Ramos (cell line): ENCODE data around the gene IL1RAPL2.
"Not testable (repeated sequence)": the region's sequence is repeated elsewhere in the genome, so short reads cannot be mapped to it uniquely, and the experiment has no call there.

Experiments used
- in situ Hi-C: fragments of 300-500 bp; cut with MboI; formaldehyde crosslinking; loops from one replicate; pipeline ENCODE4 v1.14.3; 2022; ENCODE audit warnings: low sequenced_read_pairs; ENCODE audit not compliant: unreplicated experiment

IL1RAPL2 gene

GRCh38 chrX:105228602-105229001 lies 662.6 kb downstream of the IL1RAPL2 start:
- in situ Hi-C loops: no loop called here

DNA sequence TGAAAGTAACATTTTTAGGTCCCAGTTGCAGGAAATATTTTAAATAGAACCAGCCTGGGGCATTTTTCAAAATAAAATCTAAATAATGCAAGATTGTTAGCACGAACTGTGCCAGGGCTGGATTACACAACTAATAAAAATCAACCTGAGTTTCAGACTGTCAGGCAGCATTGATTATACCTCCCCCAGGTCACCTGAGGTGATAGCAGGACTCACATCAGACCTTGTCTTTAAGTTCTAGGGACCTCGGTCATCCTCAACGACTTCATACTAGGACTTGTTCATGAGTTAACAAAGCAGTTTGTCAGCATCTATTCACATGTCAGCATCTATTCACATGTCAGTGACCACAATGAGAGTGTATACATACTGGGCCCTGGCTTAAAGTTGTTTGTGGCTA lies 663.1 kb downstream of the IL1RAPL2 start:
- in situ Hi-C loops: no loop called here

DNA sequence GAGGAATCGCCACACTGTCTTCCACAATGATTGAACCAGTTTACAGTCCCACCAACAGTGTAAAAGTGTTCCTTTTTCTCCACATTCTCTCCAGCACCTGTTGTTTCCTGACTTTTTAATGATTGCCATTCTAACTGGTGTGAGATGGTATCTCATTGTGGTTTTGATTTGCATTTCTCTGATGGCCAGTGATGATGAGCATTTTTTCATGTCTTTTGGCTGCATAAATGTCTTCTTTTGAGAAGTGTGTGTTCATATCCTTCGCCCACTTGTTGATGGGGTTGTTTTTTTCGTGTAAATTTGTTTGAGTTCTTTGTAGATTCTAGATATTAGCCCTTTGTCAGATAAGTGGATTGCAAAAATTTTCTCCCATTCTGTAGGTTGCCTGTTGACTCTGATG lies 671.4 kb downstream of the IL1RAPL2 start:
- in situ Hi-C loops: not testable (repeated sequence)

- in situ Hi-C loops: no loop called here
Measured at GRCh38 chrX:105241056-105241455, 675.1 kb downstream of the IL1RAPL2 start.

DNA sequence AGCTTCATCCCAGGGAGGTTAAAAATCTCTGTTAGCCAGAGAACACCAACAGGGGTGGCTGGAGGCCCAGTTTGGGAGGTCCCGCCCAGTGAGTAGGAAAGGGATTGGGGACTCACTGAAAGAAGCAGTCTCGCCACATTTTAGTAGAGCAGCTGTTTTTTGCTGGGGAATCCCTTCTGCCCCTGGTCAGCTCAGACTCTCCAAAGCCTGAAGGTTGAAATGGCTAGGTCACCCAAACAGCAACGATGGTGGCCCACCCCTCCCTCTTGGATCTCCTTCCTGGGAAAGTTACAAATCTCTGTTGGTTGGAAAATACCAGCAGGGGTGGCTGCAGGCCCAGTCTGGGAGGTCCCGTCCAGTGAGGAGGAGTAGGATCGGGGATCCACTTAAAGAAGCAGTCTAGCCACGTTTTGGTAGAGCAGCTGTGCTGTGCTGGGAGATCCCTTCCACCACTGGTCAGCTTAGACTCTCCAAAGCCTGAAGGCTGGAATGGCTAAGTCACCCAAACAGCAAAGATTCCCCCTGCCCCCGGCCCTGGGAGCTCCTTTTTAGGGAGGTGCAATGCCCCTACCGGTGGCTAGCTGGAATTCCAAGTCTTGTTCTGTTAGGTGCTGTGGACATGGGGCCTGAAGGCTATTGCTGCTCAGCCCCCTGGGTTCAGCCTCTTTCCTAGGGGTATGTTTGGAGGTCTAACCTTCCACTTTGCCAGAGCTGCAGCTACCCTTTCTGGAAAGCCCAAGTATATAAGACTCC lies 694.5 kb downstream of the IL1RAPL2 start:
- in situ Hi-C loops: no loop called here

- in situ Hi-C loops: no loop called here
Measured at GRCh38 chrX:105263171-105263570, 697.2 kb downstream of the IL1RAPL2 start.

DNA sequence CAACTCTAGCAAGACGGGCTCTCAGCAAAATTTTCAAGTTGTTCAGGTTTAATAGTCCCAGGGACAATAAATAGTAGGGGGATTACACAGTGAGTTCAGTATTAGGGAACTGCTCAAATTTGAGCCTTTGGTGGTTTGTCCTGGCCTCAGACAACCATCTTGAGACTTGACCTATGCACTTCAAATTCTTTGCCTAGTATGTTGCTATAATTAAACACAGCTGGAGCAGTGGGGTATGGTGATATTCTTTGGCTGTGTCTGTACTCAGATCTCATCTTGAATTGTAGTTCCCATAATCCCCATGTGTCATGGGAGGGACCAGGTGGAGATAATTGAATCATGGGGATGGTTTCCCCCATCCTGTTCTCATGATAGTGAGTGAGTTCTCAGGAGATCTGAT lies 697.8 kb downstream of the IL1RAPL2 start:
- in situ Hi-C loops: no loop called here

- in situ Hi-C loops: no loop called here
Measured at GRCh38 chrX:105265093-105265492, 699.1 kb downstream of the IL1RAPL2 start.

GRCh38 chrX:105266456-105266855 lies 700.5 kb downstream of the IL1RAPL2 start:
- in situ Hi-C loops: no loop called here

DNA sequence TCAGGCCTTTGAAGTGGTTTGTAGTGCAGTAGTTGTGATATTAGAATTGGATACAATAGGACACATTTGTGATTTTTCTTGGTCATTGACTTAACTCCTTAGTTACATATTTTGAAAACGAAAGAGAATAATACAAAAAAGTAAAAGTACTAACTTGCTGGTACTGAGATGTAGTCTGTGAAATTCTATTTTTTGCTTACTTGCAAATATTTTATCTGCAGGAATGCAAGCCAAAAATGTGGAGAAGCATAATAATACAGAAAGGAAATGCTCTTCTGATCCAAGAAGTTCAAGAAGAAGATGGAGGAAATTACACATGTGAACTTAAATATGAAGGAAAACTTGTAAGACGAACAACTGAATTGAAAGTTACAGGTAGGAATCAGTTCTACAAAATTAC lies 701.2 kb downstream of the IL1RAPL2 start:
- in situ Hi-C loops: no loop called here

- in situ Hi-C loops: no loop called here
Measured at GRCh38 chrX:105269386-105269785, 703.4 kb downstream of the IL1RAPL2 start.

GRCh38 chrX:105273326-105273725 lies 707.3 kb downstream of the IL1RAPL2 start:
- in situ Hi-C loops: no loop called here

DNA sequence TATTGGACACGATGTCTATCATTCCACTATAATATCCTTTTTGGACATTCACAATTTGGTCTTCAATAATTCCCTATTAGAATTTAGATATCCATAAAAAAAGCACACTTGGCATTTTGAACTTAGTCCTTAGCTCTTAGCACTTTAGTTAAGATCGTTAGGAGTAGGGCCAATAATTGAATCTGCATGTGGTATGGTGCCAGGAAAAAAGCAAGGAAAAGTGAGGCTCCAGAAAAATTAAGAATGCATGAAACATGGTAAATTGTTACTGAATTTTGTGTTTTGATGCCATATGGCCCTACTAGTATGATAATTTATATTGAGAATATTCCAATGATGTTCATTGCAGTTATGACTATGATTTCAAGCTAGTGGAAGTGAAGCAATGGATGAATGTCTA lies 708.1 kb downstream of the IL1RAPL2 start:
- in situ Hi-C loops: no loop called here

- in situ Hi-C loops: no loop called here
Measured at GRCh38 chrX:105277132-105277531, 711.1 kb downstream of the IL1RAPL2 start.

DNA sequence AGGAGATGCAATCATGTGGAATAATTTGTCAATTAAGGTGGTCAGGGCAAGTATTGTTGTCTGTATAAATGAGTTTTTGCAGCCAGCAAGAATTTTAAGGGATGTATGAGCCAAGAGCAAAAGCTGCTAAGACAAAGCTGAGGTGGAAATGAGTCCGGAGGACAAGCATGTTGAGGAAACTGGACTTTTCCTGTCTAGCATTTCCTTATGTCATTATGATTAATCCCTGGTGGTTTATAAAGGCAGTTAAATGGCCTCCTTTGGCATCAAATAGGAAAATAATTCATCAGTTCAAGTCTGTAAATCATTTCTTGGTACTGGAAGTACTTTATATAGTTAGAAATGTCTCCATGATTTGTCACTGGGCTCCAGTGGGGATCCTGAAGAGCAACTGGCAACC lies 716.1 kb downstream of the IL1RAPL2 start:
- in situ Hi-C loops: no loop called here

DNA sequence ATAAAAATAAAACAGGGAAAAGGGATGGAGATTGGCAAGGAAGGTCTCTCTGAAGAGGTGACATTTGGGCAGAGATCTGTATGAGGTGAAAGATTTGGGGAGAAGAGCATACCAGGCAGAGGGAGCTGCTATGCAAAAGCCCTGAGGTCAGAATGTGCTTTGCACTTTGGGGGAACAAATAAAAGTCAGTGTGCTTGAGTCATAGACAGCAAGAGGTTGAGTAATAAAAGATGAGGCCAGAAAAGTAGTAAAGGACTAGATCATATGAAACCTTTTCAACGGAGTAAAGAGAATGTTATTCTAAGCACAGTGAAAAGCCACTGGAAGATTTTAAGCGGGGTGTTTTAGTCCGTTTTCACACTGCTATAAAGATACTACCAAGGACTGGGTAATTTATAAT lies 731.0 kb downstream of the IL1RAPL2 start:
- in situ Hi-C loops: no loop called here

- in situ Hi-C loops: no loop called here
Measured at GRCh38 chrX:105299286-105299685, 733.3 kb downstream of the IL1RAPL2 start.

DNA sequence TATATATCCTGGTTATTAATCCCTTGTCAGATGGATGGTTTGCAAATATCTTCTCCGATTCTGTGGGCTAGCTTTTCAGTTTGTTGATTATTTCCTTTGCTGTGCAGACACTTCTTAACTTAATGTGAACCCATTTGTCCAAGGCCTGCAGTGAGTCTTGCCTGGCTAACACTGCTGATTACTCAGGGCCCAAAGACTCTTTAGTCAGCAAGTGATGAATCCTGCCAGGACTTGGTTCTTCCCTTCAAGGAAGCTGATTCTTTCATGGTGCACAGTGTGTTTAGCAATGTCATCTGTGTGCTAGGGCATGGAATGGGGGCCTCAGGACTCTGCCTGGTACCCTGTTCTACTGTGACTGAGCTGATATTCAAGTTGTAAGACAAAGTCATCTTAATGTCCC lies 736.2 kb downstream of the IL1RAPL2 start:
- in situ Hi-C loops: no loop called here

DNA sequence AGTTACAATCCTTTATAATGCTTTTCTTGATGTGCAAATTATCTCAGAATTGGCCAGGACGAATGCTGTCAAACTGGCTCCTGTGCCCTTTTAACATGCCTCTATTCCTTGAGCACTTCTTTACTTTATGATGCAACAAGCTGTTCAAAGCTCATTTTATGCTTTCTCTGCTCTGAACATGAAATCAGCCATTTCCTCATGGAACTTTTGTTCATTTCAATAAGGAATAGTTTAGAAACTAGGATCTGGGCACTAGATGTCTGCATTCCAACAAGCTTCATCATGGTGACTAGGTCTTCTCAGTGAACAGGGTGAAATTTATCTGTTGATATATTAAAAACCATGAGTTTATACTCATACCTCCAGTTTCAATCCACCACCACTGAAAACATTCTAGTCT lies 741.8 kb downstream of the IL1RAPL2 start:
- in situ Hi-C loops: no loop called here

GRCh38 chrX:105313596-105313995 lies 747.6 kb downstream of the IL1RAPL2 start:
- in situ Hi-C loops: no loop called here

GRCh38 chrX:105314458-105314857 lies 748.5 kb downstream of the IL1RAPL2 start:
- in situ Hi-C loops: no loop called here

DNA sequence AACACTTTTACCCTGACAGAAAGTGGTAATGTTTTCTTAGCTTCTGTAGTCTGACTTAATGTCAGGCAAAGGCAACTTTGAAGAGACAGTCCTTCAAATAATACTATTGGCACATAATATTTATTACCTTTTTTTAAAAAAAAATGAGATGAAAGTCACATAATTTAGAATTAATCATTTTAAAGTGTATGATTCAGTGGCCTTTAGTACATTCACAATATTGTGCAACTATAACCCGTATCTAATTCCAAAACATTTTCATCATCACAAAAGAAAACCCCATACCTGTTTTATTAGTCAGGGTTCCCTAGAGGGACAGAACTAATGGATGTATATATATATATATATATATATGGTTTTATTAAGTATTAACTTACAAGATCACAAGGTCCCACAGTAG lies 749.2 kb downstream of the IL1RAPL2 start:
- in situ Hi-C loops: no loop called here
